Measurements from ENCODE around the gene HIBADH.
"Not testable (repeated sequence)": the region's sequence is repeated elsewhere in the genome, so short reads cannot be mapped to it uniquely, and the experiment has no call there.

The HIBADH gene

DNA sequence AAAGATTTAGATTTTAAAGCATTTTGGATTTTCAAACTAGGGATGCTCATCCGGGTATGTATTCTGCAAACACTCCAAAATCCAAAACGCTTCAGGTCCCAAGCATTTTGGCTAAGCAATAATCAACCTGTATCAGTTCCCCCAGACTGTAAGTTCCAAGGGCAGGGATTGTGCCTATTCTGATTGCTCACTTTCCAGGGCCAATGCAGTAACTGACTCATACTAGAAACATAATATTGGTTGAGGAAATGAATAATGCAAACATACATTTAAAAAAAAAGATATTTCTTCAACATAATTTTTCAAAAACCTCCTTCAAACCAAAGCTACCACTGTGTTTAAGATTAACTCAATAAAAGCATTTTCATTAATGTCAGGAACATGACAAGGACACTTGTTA lies 69.5 kb downstream of the HIBADH start:
- DNase-seq, result no peak

DNA sequence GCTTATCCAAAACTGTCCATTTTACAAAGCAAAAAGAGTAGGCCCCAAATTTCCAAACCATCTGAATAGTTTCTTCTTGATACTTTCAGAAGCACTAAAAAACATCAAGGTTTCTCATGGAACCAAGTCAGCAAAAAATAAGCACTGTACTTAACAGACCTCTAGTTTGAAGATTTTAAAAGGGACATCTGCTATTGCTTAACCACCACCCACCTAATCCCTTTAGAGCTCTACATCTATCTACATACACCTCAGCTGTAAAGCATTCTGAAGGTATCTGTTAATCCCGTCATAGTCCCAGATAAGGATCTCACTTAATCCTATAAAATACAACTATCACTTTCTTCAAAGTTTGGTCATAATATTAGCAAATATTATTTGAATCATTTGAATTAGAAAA lies 72.3 kb downstream of the HIBADH start:
- no peak for DNase-seq

DNA sequence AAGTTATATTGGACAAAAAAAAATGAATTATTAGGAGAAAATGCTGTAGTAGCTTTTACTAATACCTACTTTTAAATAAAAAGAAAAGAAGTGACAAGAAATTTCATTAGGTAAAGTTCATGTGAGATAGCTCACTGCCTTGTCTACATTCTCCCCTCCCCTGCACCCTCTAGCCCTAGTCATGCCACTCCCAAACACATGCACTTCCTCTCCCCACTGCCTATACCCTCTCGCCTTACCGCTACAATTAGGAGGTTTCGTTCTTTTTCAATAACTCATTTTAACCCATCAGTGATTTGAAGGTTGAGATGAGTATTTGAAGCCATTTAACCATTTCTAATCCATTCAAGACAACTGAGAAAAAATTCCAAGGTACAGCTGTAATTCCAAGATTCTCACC lies 75.3 kb downstream of the HIBADH start:
- DNase-seq, result no peak

DNA sequence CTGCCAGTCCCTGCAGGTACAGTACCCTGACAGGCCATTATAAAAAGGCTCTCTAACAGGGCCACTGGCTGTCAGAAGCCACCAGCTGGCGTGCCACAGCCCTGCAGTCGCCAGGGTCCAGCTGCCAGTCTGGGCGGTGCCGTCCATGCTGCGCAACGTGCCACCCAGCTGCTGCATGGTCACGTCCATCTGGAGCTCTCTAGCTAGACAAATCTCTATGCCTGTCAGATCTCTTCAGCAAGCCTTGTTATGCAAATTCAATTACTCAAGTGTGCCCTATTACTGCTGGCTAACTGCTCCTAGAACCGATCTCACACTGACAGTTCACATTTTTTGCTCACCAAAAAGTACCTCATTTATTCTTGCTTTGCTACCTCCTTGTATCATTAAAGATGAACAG lies 75.9 kb downstream of the HIBADH start:
- DNase-seq, result peak; percentile 9

DNA sequence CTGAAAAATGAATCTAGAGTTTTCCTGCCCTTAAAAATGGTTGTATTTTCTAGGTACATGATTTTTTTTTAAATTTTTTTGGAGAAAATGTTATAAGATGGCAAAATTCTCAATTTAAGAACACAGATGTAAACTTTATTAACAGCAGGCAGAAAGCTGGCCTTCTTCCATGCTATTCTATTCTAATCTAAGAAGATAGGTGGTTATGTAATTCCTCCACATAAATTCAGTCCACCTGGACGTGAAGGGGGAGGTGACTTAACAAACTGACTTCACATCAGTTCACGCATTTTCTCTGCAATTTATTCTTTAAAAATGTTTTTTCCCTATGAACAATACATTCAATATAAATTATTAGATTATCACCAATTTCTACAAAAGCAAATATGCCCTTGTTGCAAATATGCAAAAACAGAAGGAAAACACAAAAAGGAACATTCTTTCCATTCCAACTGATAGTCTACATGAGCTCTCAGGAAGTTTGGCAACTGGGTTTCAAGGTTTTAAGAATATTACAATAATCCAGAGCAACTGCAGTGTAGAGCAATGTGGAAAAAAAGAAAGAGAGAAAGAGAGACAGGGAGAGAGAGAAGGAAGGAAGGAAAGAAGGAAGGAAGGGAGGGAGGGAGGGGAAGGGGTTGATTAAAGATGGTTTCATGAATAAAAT lies 76.8 kb downstream of the HIBADH start:
- DNase-seq, result no peak

DNA sequence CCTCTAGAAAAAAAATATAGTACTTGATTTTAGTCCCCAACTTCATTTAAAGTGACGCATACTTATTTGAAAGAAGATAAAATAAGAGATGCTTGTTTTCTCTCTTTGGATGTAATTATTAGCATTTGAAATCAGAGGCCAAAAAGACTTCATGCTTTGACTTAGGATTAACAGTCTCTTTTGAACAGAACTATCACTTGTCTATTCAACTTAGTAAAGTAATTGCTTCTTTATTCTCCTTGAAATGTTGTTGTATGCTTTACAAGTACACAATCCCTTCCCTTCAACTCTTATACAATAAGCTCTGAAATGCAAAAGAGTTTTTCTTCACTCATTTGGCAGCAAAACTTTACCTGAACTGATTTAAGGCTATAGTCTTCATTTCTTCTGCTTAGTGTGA lies 80.8 kb downstream of the HIBADH start:
- DNase-seq, result no peak

DNA sequence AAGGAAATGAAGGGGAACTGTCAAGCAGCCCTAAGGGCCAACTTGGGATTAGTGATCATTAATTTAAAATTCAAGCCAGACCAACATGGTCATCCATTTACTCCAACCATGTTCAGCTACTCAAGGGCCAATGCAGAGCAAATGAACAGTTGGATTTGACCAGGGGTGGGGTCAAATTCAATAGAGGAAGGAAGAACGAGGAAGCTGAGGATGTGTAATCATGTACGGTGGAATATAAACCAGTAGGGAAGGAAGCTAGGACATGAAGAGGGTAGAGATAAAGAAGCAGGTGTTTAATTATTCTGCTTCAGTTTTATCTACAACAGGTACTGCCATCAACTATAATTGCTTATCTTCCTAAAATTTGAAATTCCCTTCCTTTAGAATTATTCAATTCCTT lies 81.6 kb downstream of the HIBADH start:
- no peak for DNase-seq

DNA sequence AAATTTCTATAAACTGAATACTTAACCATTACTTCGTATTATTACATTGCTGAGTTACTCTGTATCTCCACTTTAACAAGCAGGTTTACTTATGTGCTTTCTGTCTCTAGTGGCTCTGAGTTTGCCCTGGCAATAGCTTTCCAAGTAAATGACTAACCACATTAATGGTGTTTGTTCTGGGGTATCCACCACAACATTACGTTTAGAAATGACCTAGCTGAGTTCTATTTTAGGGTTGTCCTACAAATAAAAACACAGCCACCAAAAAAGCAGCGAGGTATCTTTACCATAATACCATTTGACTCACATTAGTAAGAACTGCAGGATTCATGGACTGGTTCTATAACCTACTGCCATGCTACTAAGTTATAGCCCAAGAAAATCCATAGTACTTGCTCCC lies 83.1 kb downstream of the HIBADH start:
- DNase-seq, result no peak

DNA sequence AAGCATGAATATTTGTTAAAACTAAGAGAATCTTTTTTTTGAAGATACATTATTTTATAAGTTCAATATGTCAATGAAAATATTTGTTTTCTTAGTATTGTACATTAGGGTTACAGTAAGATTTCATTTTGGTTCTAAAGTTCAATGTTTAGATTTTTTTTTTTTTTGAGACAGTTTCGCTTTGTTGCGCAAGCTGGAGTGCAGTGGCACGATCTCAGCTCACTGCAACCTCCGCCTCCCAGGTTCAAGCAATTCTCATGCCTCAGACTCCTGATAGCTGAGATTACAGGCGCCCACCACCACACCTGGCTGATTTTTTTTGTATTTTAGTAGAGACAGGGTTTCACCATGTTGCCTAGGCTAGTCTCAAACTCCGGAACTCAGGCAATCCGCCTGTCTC lies 84.5 kb downstream of the HIBADH start:
- DNase-seq, result not testable (repeated sequence)

DNA sequence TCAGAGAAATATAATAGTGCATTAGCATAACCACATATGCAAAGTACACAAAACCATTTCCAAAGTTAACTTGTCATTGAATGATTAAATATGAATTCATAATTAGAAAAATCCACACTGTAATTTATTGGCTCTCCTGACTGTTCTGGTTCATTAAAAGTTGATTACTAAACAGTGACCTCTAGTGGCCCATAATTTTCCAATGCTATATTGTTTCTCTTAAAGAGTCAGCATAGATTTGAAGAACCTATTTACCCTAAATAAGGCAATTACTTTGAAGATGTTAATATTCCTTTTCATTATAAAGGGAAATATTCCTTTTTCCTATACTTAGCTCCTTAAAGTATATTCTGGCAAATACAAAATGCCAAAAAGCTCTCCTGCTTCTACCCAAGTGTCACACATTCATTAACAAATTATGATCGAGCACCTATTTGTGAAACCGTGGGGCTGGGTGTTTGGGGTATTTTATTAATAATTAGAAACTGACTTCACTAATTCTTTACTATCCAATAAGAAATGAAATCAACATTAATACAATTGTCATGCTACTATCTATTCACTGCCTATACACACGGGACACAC lies 86.2 kb downstream of the HIBADH start:
- peak; percentile 26 for DNase-seq

DNA sequence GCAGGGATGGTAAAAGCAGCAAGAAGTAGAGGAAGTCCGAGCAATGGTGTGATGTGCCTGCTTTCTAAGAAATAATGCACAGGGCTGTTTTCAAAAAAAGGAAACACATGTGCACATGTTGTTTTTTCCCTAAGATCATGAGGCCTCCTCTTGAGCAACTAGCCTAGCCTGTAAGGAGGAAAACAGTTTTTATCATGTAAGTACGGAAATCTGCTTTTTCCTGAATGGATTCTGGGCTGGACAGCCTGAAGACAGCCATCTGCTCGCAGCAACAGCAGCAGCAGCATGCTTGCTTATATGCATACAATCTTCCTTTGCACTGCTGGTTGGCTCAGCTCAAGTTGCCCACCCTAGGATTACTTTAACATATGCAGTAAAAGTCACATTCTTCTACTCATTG lies 87.1 kb downstream of the HIBADH start:
- DNase-seq, result no peak

DNA sequence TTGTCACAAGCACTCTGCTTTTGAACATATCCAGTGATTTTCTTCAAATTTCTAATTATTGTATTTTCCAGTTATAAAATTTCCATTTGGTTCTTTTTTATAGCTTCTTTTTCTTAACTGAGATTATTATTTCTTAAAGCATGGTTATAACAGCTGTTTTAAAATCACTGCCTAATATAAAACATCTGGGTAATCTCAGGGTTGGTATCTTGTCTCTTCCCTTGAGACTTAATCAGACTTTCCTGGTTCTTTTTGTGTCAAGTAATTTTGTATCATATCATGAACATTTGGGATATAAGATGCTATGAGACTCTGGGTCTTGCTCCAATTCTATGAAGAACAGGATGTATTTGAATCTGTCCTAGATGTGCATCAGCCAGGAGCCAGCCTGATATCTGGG lies 93.6 kb downstream of the HIBADH start:
- DNase-seq, result no peak

DNA sequence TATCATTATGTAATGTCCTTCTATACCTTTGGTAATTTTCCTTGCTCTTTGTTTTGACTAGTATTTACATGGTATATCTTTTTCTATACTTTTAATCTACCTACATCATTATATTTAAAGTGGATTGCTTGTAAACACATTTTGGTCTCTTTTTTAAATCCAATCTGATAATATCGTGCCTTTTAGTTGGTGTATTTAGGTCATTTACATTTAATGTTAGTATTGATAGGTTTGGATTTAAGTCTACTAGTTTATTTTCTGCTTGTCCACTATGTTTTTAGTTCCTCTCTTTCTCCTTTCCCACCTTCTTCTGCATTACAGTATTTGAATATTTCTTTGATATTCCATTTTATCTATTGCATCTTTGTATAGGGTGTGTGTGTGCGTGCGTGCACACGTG lies 95.4 kb downstream of the HIBADH start:
- no peak for DNase-seq

DNA sequence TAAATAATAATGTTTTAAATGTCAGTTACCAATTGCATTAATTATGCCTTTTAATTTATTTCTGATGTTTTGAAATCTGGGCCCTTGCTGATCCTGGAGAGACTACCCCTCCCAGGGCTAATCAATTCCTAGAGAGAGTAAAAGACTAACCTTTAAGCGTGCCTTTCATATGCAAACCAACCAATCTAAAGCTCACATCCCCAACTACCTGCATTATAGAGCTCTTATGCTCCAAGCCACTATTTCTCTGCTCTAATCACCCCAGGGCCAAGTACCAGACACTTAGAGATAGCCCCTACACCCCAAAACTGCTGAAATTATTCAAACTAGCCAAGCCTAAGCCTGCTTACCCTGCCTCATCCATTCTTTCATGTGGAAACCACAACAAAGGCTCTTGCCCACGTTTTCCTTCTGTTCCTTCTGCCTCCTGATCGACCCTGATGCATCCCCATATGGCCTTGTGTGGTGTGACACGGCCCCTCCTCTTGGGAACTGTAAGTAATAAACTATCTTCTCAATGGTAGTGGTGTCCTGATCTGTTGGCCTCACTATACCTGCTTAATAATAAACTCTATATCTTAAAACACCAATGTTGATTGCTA lies 97.7 kb downstream of the HIBADH start:
- no peak for DNase-seq

DNA sequence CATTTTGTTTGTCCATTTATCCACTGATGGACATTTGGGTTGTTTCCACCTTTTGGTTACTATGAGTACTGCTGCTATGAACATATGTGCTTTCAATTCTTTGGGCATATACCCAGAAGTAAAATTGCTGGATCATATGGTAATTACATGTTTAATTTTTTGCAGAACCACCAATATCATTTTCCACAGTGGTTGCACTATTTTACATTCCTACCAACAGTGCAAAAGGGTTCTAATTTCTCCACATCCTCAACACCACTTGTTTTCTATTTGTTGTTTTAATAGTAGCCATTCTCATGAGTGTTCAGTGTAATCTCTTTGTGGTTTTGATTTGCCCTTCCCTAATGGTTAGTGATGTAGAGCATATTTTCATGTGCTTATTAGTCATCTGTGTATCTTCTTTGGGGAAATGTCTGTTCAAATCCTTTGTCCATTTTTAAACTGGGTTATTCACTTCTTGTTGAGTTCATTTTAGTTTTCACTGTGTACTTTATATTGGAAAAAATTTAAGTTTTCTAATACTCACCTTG lies 101.9 kb downstream of the HIBADH start:
- DNase-seq, result no peak

DNA sequence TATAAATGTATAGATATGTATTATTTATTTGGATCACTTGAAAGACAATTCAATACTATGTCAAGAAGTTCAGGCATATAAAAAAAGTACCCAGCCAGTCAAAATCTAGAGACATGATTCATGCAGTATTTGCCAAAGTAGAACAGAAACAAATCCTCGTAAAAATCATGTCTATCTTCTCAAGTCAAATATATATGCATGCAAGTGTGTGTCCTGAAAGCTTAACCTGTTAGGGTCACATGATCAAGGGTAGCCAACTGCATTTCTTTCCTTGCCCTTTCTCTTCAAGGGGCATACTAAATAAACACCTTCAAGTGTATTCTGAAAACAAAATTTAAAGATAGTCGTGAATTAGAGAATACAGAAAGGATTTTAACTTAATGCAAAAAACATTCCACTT lies 107.0 kb downstream of the HIBADH start:
- no peak for DNase-seq

DNA sequence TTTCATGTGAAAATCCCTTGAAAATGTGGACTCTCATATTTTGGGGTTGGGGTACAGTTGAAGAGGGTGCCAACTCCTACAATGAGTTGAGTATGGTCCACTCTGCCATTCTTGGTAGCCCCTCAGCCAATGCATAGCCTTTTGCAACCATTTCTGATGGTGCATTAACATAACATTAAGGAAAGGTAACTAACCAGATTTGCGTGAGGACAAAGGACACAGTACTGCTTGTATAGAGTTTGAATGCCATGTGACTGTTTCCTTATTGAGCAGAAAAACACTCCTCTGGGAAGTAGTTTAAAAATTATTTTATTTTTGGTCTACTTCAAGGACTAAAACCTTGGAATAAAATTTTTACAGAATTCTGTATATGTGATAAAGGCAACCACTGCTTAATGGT lies 107.9 kb downstream of the HIBADH start:
- DNase-seq, result no peak

DNA sequence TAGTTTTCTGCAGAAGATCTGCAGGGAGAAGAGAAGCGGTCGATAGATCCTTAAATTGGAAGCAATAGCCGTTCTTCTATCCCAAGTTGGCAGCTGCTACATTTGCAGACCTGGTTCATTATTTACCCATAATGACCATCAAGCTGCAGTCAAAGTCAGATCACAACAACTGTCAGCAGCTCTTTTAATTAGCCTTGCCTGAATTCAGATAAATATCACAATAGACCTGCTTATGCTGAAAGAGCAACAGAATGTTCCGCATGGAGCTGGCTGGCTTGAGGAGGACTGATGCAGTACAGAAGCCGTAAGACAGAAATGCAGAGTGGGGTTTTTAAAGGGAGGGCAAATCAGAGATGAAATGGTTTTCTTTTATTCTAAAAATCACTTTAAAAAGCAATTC lies 109.4 kb downstream of the HIBADH start:
- no peak for DNase-seq

DNA sequence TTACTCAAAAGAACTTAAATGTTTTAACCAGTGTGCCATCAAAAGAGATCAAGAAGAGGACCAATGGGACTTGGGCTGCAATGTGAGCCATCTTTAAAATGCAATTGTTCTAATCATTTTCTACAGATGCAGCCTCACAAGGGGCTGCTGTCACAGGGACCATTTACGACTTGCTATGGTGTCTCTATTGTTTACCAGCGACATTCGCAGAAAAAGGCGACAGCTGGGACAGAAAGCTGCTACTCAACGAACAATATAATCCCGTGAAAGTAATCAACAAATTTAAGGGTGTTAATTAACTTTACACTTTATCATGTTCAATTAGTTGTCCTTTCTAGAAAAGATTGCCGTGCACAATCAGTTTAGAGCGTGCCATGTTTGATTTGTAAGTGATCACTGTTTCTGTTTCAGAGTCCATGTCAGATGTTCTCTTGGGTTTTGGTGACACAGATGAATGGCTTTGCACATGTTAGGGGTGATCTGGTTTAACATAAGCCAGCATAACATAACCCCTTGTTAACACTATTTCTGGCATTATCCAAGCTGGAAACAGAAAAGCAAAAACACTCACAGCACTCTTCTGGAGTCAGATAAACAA lies 110.8 kb downstream of the HIBADH start:
- DNase-seq, result no peak

DNA sequence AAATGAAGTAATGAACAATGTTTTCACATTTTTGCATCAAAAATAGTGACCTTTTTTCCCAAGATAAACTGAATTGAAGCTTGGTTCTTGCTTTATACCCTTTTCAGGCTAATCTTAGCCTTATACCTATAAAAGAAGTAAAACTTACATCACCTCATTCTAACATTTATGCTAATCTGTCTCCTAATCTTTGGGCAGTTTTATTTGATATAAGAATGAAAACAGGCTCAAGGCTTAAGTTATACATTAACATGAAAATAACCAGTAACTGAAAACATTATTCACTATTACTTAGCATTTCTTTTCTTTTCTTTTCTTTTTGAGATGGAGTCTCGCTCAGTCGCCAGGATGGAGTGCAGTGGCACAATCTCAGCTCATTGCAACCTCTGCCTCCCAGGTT lies 113.1 kb downstream of the HIBADH start:
- no peak for DNase-seq

DNA sequence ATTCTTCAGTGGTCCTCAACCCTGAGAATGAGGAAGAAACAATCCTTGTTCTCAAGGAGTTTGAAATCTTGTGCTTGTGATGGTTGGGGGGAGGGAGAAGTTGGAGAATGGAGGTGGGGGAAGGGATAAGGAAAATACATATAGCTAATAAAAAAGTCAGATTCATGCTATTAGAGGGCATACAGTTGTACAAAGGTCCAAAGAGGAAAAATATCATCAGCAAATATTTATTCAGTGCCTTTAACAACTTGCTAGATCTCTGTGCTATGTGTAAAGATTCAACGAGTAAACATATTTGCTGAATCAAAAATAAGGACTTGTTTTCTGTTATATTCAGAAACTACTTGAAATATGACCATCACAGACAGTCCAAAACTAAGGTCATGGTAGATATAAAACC lies 114.4 kb downstream of the HIBADH start:
- DNase-seq, result no peak

DNA sequence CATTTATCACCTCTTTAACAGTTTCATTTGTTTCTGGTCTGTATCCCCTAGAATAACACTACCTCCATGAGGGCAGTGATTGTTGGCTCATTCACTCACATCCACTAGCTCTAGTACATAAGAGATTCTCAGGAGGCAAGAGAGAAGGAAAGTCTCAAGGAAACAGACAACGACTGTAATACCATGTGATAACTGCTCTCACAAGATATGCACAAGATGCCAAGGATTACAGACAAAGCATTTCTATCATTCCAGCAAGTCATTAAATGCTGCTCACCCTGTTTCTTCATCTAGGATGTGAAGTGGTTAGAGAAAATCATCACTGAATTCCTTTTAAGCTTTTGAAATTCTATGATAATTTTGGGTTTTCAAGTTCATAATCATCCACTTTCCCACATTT lies 115.3 kb downstream of the HIBADH start:
- DNase-seq, result no peak

DNA sequence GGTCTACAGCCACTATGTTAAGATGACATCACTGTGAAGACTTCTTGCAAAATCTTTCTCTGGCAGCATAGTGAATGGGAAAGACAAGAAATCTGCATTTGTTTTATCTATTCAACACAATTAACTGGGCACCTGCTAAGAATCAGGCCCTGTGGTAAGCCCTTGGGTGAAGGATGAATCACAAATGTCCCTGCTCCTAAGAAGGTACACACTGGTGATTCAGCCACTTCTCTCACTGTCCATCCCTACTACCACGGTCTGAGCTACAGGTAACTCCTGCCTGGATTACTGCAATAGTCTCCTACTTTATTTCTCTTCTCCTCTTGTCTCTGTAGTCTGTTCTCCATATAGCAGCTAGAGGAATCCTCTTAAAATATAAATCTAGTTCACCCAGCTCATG lies 116.1 kb downstream of the HIBADH start:
- DNase-seq, result no peak

DNA sequence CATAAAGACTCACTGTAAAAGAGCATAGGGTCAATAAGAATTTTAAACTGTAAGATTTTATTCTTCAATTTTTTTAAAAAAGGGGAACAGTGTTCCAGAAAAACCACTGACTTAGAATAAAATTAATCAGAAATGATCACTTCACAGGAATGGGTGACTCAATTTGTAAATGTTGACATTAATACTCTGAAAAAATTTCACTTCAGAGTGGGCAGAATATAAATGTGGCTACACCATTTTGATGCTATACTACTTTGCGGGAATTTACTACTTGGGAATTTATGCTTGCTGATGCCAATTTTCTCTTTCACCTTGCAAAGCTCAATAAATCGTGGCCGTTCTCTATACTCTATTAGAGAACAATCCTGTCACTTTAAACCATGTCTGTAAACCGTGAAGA lies 126.9 kb downstream of the HIBADH start:
- no peak for DNase-seq
